GM12878 (cell line): Measurements from ENCODE around the gene SLC6A8.

Experiments
- ASH2L ChIP-seq: fragments of 300-600, 200-600 bp; sonication (generic); IDR thresholded peaks from 2 replicates; pipeline ENCODE4 v1.6.1; 2017; ENCODE audit warnings: low read depth, mild to moderate bottlenecking, borderline replicate concordance
- BHLHE40 ChIP-seq, 2 experiments: fragments of 450-650 bp in 1 of 2; IDR thresholded peaks; 2 replicates each; pipeline ENCODE4 v1.6.1; 2011 to 2017; ENCODE audit warnings: low read depth in 2 of 2, borderline replicate concordance in 1 of 2, improper control_type of control experiment in 1 of 2, low read length in 1 of 2, mild to moderate bottlenecking in 1 of 2
- CBX3 ChIP-seq: fragments of 200-600 bp; sonication (generic); IDR thresholded peaks from 2 replicates; pipeline ENCODE4 v1.6.1; 2016; ENCODE audit warnings: low read depth, borderline replicate concordance
- EZH2 ChIP-seq: IDR thresholded peaks from 2 replicates; pipeline ENCODE4 v1.6.1; 2012; ENCODE audit warnings: low read depth, mild to moderate bottlenecking, control low read depth, inconsistent platforms, low read length, borderline replicate concordance; ENCODE audit not compliant: control insufficient read depth
- GABPA ChIP-seq: IDR thresholded peaks from 2 replicates; pipeline ENCODE4 v1.6.1; 2014; ENCODE audit warnings: antibody characterized with exemption, low read depth, mild to moderate bottlenecking, inconsistent platforms
- MYC ChIP-seq: IDR thresholded peaks from 2 replicates; pipeline ENCODE4 v1.6.1; 2011; ENCODE audit warnings: mild to moderate bottlenecking, low read length, moderate library complexity, inconsistent platforms; ENCODE audit not compliant: insufficient read depth, insufficient replicate concordance, insufficient read length, severe bottlenecking
- POLR2A ChIP-seq: IDR thresholded peaks from 2 replicates; pipeline ENCODE4 v1.6.1; 2011; ENCODE audit warnings: low read depth, mild to moderate bottlenecking, low read length
- SMC3 ChIP-seq: IDR thresholded peaks from 2 replicates; pipeline ENCODE4 v1.6.1; 2011; ENCODE audit warnings: low read length, improper control_type of control experiment, borderline replicate concordance
- SREBF2 ChIP-seq: IDR thresholded peaks from 2 replicates; pipeline ENCODE4 v1.6.1; 2012; ENCODE audit warnings: mild to moderate bottlenecking, low read length
- TF ChIP-seq, protein P1 (sequence below), 3 experiments: IDR thresholded peaks in 2 of 3; conservative IDR thresholded peaks in 1 of 3; 2 replicates each; pipeline ENCODE4 v1.5.1; 2011; ENCODE audit warnings: low read depth in 3 of 3, low read length in 3 of 3, mild to moderate bottlenecking in 3 of 3, control low read depth in 2 of 3, moderate library complexity in 2 of 3, inconsistent platforms in 1 of 3, mixed read lengths in 1 of 3; ENCODE audit not compliant: control insufficient read depth in 2 of 3, insufficient read depth in 1 of 3; ENCODE audit errors: extremely low read depth in 1 of 3
- TF ChIP-seq, protein P2 (sequence below): IDR thresholded peaks from 2 replicates; pipeline ENCODE4 v1.6.1; 2012; ENCODE audit warnings: low read depth, low read length, improper control_type of control experiment

DNA sequence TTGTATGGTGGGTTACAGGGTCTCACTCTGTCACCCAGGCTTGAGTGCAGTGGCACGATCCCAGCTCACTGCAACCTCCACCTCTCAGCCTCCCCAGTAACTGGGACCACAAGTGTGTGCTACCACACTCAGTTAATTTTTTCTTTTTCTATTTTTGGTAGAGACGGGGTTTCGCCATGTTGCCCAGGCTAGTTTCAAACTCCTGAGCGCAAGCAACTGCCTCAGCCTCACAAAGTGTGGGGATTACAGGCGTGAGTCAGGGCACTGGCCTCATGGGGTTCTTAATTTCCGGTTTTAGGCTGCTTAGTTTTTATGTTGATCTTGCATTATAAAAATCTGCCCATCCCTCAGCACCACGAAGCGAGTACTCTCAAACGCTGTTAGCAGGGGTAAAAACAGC is 29.7 kb downstream of the SLC6A8 start:
- TF ChIP-seq, protein P1, sequence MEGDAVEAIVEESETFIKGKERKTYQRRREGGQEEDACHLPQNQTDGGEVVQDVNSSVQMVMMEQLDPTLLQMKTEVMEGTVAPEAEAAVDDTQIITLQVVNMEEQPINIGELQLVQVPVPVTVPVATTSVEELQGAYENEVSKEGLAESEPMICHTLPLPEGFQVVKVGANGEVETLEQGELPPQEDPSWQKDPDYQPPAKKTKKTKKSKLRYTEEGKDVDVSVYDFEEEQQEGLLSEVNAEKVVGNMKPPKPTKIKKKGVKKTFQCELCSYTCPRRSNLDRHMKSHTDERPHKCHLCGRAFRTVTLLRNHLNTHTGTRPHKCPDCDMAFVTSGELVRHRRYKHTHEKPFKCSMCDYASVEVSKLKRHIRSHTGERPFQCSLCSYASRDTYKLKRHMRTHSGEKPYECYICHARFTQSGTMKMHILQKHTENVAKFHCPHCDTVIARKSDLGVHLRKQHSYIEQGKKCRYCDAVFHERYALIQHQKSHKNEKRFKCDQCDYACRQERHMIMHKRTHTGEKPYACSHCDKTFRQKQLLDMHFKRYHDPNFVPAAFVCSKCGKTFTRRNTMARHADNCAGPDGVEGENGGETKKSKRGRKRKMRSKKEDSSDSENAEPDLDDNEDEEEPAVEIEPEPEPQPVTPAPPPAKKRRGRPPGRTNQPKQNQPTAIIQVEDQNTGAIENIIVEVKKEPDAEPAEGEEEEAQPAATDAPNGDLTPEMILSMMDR (IDR thresholded peaks at IDR 0.05 in 2 of 3, conservative IDR thresholded peaks at IDR 0.05 in 1 of 3; ENCODE audit: control insufficient read depth in 2 of 3, extremely low read depth in 1 of 3, insufficient read depth in 1 of 3, low read depth in 3 of 3, low read length in 3 of 3) = no peak
- no peak for TF ChIP-seq POLR2A
- no peak for TF ChIP-seq MYC
- TF ChIP-seq ASH2L = no peak
- TF ChIP-seq, protein P2, sequence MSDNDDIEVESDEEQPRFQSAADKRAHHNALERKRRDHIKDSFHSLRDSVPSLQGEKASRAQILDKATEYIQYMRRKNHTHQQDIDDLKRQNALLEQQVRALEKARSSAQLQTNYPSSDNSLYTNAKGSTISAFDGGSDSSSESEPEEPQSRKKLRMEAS = no peak
- TF ChIP-seq SMC3 = no peak
- TF ChIP-seq SREBF2 = no peak
- TF ChIP-seq EZH2 = no peak
- TF ChIP-seq BHLHE40 (IDR thresholded peaks at IDR 0.05; ENCODE audit: borderline replicate concordance in 1 of 2, low read depth in 2 of 2, low read length in 1 of 2) = no peak
- no peak for TF ChIP-seq CBX3
- no peak for TF ChIP-seq GABPA
